Right renal pelvis (tissue), 4 donors: ENCODE data around the gene PSMC2. TPM values are rescaled to one million over a fixed set of nuclear protein-coding genes. Genes with fewer than 3 reads are reported as not detected.

ENCODE experiments used
- DNase-seq, 4 donors: peaks; one replicate each; pipeline ENCODE4 v3.0.0-alpha.2; 2013; ENCODE audit warnings: low read depth in 4 of 4, low spot score in 3 of 4, missing footprints in 1 of 4
- polyA plus RNA-seq, 4 donors: library from polyadenylated mRNA; unstranded; fragments of 120-200 nt; gene quantifications; one replicate each; pipeline ENCODE4 v1.2.1, GENCODE V29; 2013; ENCODE audit not compliant: insufficient read length in 4 of 4

PSMC2 gene
- polyA plus RNA-seq: 100 to 1,000 TPM; 112 to 120 (median 116) TPM

DNA sequence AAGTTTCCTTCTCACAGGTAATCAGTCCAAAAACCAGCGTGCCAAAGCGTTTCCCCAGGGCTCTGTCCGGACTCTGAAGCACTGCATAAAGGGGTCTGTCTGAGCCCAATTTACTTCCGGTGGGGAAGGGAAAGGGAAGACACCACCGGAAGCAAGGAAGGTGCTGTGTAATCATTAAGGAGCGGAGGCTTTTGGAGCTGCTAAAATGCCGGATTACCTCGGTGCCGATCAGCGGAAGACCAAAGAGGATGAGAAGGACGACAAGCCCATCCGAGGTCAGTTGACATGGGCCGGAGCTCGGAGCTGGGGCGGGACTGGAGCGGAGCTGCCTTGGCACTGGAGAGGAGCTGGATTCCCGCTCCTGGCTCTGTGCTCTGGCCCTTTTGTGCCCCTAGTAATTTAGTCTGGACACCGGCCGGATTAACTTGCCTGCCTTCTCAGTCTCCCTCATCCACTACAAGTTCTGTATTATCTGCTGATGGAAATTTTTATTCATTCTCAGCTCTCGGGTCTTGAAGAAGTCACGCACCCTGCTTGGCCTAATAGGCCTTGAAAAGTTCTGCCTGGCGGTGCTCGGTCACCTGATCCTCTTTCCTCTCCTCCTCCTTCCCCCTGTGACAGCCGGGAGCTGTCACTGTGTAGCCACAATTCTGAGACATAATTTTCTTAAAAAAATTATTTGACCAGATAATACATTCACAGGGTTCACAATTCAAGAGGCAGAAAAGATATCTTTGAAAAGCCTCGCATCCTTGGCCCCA lies at the start of gene PSMC2:
PSMC2 (plus strand) TSS at position 137 of the 761 bp plus-strand sequence; CDS start at position 206, 69 bp downstream.
- DNase-seq: peak; percentile 88 to 93 (median 91)

DNA sequence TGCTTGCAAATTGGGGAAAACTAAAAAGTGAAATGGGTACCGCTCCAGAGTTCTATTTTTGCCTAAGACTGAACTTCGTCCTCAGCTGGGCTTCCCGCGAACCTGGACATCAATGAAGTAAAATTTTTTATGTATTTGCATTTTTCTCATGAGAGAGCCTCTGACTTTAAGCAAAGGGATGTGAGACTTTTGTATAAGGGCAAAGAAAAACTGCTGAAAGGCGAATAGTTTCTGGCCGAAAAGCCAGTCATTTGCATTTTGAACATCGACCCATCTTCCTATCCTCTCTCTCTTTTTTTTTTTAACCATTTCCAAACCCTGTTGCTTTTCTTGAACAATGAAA lies 49.6 kb upstream of the PSMC2 start:
- no peak for DNase-seq

DNA sequence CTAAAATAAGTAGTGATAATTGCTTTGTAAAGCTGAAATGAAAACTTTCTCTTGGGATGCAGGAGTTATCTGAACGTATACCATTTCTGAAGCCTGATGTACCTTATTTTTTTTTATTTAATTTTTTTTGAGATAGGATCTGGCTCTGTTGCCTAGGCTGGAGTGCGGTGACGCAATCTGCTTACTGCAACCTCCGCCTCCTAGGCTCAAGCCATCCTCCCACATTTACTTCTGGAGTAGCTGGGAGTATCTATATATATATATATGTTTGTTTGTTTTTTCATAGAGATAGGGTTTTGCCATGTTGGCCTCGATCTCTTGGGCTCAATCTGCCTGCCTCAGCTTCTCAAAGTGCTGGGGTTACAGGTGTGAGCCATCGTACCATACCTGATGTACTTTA lies 47.8 kb upstream of the PSMC2 start:
- DNase-seq: no peak

DNA sequence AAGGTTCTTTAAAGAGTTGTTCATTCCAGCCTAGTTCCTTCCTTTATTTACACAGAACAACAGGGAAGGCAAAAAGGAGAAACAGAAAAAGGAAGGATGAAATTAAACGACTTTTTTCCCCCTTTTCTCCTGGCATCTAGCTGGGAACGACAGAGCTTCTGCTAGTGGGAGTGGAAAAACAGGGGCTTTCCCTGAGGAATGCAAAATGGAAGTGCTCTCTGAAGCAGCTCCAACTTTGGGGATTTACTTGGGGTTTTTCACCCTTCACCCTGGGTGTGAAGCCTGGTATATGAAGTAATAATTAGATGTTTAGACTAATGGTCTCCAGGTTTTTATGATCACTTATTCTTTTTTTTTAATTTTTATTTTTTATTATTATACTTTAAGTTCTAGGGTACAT lies 46.0 kb upstream of the PSMC2 start:
- no peak for DNase-seq

DNA sequence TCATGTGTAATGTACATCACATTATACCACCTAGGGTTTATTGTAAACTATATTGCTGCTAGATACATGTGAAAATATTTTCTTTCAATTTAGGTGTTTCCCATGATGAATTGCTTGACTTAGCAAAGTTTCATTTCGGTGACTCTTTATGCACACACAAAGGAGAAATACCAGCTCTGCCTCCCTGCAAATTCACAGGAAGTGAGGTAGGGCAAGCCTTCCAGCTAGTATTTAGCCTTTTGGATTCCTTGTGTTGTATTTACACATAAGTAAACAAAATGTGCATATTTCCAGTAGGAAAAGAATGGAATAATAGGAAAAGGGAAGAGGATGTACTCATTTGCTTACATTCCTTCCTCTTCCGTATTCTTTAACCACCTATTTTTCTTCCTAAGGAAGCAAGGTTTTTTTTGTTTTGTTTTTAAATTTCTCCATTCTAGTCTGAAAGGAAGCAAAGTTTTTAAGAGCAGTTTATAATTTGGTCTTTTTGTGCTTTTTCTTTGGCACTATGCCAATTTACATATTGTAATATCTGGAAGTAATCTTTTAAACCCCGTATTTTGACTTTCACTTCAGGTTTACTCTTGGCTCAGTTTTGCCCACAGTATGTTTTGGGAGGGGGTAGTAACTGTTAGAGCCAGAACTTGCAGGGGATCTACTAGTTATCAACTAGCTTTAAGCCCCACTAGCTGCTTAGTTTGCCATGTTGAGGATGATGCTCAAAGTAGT lies 39.8 kb upstream of the PSMC2 start:
- DNase-seq: no peak

DNA sequence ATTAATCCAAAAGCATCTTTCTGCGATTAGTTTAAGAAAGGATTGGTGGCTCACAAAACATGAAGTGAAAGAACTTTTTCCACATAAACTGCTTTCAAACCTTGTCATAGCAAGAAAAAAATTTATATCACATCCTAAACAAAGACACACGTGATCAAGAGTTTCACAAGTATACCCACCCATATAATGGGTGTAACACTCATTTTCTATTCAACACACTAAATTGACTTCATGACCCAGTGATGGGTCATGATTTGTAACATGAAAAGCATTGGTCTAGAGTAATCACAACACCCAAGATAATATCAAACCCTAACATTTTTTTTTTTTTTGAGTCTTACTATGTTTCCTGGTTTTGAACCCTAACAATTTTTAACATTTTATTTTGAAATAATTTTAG lies 32.6 kb upstream of the PSMC2 start:
- DNase-seq: no peak

DNA sequence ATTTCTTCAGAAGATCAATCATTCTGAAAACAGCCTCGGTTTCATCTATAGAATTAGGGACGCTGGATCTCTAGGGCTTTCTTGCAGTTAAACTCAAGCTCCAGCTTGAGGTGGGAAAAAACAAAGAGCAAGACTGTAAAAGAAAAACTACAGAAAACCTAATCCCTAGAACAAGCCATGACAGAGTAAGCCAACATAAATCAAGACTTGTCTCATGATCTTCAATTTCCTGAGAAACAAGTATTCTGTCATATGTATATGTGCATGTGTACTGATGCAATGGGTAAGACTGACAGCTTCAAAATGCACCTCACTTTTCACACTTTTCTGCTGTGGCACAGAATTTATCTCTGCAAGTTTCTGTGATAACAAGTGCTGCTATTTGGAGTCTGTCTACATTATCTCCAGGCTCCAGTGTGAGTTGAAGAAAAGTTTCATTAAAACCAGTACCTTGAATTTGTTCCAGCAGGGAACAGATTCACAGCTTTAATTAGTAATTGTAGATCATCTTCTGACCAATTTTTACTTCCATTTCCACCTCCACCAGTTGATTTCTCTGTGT lies 31.0 kb upstream of the PSMC2 start:
- DNase-seq: no peak

DNA sequence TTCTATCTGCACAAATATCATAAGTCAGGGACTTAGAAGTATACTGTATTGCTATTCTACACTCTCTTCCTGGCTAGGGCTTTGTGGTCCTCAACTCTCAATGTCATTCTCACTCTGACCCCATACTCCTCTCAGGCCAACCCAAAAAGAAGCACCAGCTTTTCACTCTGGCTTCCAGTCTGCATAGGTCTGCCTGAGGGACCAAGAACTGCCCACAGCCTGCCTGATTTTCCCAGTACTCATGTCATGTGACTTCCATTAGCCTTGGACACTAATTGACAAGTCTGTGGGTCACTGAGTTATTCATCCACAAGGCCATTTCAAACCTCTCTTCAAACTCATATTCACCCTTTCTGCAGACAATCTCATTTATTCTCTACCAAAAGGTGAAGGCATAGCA lies 30.4 kb upstream of the PSMC2 start:
- no peak for DNase-seq

DNA sequence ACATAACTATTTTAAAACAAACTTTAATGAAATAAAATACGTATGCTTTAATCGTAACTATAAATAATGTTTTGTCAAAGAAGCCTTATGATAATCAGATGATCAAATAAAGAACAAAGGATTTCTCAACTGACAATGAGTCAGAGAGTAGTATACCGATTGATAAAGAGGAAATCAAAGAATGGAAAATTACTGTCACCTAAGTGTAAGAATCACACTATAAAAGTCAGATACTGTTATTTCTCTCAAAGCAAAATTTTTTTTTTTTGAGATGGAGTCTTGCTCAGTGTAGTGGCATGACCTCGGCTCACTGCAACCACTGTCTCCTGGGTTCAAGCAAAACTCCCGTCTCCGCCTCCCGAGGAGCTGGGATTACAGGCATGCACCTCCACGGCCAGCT lies 21.7 kb upstream of the PSMC2 start:
- DNase-seq: no peak

DNA sequence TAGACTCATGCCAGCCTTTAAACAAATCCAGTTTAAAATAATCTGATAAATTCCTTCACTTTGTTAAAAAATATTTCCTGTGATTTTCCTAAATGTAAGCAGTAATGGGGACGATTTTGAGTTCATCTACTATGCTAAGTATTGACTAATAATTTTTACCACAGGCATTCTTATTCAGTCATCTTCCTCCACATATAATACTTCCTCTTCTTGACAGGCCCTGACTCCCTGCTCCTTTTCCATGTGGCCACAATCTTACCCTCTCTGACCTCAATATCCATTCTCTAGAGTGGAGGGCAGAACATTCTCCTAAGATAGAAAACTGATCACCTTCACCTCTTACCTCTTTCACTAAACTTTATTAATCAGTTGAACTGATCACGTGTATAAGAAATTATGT lies 10.7 kb upstream of the PSMC2 start:
- DNase-seq: no peak

DNA sequence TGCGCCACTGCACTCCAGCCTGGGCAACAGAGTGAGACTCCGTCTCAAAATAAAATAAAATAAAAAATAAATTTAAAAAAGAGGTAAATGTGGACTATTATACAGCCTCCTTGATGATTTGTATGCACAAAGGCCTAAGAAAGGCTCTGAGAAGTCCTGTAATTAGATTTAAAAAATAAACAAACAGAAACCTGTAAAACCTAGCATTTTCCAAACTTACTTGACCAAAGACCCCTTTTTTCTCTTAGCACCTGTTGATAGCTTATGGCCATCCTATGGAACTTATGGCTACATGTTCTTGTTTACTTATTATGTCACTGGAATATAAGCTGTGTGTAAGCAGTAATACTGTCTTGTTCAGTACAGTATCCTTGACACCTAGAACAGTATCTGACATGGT lies 8.6 kb upstream of the PSMC2 start:
- DNase-seq: no peak

DNA sequence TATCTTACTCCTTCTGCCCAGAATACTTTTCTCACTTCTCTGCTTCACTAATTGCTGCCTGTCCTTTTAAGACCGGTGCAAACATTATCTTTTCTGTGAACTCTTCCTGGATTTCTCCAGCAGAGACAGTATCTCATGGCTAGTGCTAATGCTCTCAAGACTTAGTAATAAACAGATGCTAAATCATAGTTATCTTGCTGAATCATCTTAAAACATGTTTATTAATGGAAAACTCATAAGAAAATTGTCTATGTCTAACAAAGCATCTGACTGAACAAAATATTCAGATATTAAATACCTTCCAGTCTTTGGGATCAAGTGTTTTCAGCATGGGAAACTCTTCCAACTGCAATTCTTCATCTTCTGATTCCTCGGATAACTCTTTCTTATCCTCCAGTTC lies 6.0 kb upstream of the PSMC2 start:
- DNase-seq: no peak

DNA sequence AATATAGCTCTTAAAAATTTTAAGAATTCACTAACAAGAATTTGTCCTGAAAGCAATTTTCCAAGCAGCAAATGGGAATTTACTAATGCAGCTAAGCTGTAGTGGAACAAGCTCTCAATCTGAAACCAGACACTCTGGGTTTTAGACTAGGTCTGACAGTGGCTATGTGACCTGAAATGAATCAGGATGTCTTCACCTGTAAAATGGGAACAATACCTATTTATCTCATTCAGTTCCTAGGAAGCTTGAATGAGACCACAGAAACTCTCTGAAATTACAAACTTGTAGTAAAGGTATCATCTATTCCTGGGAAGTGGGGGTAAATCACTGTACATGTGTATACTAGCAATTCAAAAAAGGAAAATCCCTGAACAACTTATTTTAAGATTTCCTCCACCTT lies 4.1 kb upstream of the PSMC2 start:
- DNase-seq: no peak

DNA sequence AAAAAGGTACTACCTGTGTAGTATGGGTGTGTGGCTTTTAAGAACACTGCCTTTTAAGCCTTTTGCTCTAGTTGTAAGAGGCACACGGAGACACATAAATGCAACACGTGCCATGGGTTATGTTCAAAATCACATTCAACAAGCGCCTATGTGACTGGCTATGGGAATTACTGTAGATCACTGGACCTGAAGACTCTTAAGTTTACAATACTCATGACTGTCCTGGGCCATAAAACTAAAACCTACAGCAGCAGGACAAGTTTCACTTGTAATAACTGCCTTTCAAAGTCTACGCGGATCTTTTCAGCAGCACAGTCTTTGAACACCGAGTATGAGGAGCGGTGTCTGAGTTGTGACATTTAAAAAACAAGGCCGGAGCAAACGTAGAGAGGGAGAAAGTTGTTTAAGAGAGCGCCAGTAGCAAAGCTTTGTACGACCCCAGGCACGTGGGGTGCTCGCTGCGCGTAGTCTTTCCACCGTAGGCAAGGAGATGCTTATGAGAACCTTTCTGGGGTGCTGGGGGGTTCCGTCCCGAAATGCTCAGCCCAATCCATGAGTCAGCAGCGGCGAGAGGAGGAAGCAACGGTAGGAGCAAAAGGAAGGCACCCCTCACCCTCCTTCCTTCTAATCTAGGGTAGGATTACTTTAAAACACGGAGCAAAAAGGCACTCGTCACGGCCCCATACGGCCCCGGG lies 3.5 kb upstream of the PSMC2 start:
- peak in 3 of 4 donors; percentile 13 to 16 (median 16) for DNase-seq

DNA sequence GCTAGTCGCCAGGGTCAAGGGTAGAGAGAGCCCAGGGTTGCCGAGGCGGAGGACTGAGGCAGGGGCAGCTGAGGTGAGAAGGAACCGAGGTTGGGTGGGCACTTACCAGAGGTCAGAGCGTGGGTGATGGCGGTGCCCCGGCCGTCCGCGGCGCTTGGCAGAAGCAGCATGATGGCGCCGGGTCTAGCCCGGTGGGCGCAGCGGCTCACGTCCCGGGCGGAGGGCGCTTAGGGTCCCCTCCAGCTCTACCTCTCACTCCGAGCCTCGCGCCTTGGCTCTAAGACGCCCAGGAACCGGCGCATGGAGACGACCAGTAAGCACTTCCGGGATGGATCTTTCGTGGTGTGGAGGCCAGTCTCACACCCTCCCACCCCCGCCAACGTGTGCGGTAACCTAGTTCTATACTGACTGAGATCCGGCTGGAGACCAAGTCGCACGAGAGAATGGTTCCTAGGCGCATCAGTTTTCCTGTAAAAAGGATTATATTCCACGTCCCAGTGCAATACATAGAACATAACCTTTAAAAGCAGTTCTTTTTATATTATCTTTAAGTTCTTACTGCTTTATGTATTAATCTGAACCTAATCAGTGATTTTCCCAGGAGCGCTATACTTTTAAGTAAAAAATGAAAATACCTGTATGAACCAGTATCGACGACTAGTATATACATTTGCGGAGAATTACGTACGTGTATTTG lies 2.8 kb upstream of the PSMC2 start, which contains the start of gene DNAJC2:
DNAJC2 (minus strand) TSS at position 315 of the 697 bp plus-strand sequence; CDS start at position 170, 145 bp downstream.
- peak; percentile 76 to 87 (median 84) for DNase-seq

DNA sequence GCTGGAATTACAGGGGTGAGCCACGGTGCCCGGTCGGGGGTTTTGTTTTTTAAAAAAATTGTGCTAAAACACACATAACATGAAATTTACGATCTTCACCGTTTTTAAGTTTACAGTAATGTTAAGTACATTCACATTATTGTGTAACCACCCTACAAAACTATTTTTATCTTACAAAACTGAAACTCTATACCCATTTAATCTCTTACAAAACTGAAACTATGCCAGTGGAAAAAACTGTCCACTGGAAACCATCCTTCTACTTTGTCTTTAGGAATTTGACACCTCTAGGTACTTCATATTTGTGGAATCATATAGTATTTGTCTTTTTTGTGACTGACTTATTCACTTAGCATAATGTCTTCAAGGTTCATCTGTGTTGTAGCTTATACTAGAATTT lies 1.0 kb upstream of the PSMC2 start:
- no peak for DNase-seq

DNA sequence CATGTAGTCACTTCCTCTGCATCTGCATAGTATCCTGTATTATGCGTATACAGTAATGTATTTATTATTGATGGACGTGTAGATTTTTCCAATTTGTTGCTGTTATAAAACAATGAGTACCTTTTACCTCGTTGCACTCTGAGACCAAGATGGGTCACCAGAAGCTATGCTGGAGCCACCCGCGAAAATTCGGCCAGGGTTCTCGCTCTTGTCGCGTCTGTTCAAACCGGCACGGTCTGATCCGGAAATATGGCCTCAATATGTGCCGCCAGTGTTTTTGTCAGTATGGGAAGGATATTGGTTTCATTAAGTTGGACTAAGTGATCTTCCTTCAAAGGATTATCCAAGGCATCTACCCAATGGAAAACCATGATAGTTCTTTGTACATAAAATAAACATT lies 1.0 kb downstream of the PSMC2 start:
- DNase-seq: no peak

DNA sequence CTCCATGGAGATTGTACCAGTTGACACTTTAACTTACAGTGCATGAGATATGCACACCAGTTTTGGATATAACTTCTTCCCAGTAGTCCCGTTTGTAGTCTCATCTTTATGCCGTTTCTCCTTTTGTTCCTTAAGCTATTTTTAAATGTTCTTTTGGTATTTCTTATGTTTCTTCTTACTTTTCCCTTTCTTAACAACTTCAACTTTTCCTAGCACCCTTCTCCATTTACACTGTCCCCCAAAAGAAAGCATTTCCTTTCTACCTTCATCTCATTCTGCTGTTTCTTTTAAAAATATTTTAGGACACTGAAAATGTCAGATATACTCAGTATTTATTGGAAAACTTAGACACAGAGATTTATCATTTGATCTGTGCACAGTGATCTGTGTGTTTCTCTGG lies 1.5 kb downstream of the PSMC2 start:
- no peak for DNase-seq

DNA sequence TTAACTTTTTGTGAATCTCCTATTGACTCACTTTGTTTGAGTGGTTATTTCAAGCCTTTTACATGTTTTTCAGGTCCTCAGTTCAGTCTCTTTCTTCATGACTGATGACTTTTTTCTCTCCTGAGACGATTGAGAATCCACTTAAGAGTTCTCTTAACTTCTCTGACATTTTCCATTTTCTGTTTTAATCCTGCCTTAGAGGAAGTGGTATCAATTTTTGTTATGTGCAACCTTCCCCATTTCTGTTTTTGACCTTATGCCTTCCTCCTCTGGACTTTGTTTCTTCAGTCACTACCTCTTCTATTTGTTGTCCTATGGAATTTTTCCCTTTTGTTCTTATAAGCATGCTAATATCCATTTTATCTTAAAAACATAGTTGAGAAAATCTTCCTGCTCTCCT lies 2.4 kb downstream of the PSMC2 start:
- DNase-seq: no peak

DNA sequence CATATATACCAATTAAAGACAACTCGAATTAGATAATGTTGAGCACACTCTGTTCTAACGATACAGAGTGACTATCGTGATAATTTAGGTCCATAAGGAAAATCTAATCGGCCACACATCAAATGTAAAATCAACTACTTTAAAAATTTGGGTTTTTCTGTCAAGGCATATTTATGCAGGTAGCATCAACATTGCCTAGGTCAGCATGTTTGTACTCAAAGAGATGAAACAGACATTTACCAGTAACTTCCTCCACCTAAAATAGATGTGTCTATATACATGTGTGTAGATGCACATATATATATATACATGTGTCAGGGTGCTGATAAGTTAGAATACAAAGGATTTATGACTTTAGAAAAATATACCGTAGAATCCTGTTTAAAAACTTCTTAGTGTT lies 22.0 kb downstream of the PSMC2 start:
- DNase-seq: no peak
